Activated CD4-positive, alpha-beta T cell treated with anti-CD3 and anti-CD28 coated beads, Interleukin-2, amount 50 U/mL, for 24 hours (primary cell): ENCODE data around the gene BTN2A1.

Source experiments
- DNase-seq, 2 donors: peaks; one replicate each; pipeline ENCODE4 v3.0.0-alpha.2; 2020; ENCODE audit warnings: low read depth in 1 of 2, low spot score in 1 of 2

The BTN2A1 gene

GRCh38 chr6:26465776-26466175 is 8.0 kb downstream of the BTN2A1 start:
- no peak for DNase-seq

- no peak for DNase-seq
Observed at GRCh38 chr6:26468829-26469228, 11.1 kb downstream of the BTN2A1 start.

GRCh38 chr6:26470643-26471042 is 12.9 kb downstream of the BTN2A1 start:
- DNase-seq: no peak

GRCh38 chr6:26471970-26472369 is 14.2 kb downstream of the BTN2A1 start:
- DNase-seq: no peak

GRCh38 chr6:26472549-26473290 is 15.0 kb downstream of the BTN2A1 start:
- no peak for DNase-seq

GRCh38 chr6:26473429-26473757 is 15.6 kb downstream of the BTN2A1 start:
- DNase-seq: no peak

GRCh38 chr6:26473758-26474438 is 16.1 kb downstream of the BTN2A1 start:
- peak; percentile 40 to 82 for DNase-seq

- DNase-seq: no peak
Observed at GRCh38 chr6:26474439-26474881, 16.7 kb downstream of the BTN2A1 start.

- no peak for DNase-seq
Observed at GRCh38 chr6:26475823-26476729, 18.3 kb downstream of the BTN2A1 start.

GRCh38 chr6:26476896-26477295 is 19.1 kb downstream of the BTN2A1 start:
- no peak for DNase-seq

- no peak for DNase-seq
Observed at GRCh38 chr6:26477426-26477825, 19.7 kb downstream of the BTN2A1 start.

GRCh38 chr6:26478100-26478984 is 20.6 kb downstream of the BTN2A1 start:
- no peak for DNase-seq

GRCh38 chr6:26478985-26479278 is 21.2 kb downstream of the BTN2A1 start:
- DNase-seq: no peak

- DNase-seq: no peak
Observed at GRCh38 chr6:26482338-26482737, 24.6 kb downstream of the BTN2A1 start.

- no peak for DNase-seq
Observed at GRCh38 chr6:26483727-26484126, 26.0 kb downstream of the BTN2A1 start.

GRCh38 chr6:26484161-26484560 is 26.4 kb downstream of the BTN2A1 start:
- no peak for DNase-seq

GRCh38 chr6:26485112-26485780 is 27.5 kb downstream of the BTN2A1 start:
- no peak for DNase-seq

GRCh38 chr6:26486358-26486757 is 28.6 kb downstream of the BTN2A1 start:
- no peak for DNase-seq

GRCh38 chr6:26487466-26487865 is 29.7 kb downstream of the BTN2A1 start:
- no peak for DNase-seq
